ENCODE data around the gene PTX4. TPM values are rescaled to one million over a fixed set of nuclear protein-coding genes. Genes with fewer than 3 reads are reported as not detected.

PTX4 gene
- total RNA-seq, 1 donor from 2014 or later, result not detected

- intact Hi-C loops (cut with DNase I), result no loop called here
- ATAC-seq (no peak), DNase-seq (ENCODE audit: missing footprints) (peak; percentile 60)
Measured at GRCh38 chr16:1526608-1527555, 38.1 kb upstream of the PTX4 start.

DNA sequence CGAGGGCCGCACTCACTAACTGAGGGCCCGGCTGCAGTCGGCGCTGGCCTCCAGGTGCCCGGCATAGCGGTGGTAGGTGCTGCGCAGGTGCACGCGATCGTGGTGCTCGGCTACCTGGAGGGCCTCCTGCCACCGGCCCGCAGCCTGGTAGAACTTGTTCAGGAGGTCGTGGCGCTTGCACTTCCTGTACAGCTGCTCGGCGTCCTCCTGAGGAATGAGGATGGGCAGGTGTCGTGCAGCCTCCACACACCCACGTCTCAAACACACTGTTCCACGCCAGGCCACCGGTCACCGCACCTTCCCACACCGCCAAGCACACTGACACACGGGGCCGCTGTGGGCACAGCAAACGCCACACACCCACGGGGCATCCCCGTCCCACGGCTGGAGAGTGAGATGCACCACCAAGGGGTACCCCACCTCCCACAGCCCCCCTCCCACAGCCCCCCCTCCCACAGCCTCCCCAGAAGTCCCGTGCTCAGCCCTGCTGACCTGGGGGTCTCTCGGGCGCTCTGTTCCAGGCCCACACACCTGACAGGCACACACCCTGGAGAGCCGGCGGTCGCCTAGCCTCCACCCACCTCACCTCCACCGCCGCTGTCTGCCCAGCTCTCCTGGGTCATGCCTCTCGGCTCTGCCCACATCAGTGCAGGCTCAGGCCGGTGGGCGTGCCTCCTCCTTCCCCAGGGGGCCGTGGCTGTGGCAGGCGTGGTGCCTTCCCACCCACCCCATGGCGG, 37.3 kb upstream of the PTX4 start:
- intact Hi-C loops (cut with DNase I), result no loop called here

DNA sequence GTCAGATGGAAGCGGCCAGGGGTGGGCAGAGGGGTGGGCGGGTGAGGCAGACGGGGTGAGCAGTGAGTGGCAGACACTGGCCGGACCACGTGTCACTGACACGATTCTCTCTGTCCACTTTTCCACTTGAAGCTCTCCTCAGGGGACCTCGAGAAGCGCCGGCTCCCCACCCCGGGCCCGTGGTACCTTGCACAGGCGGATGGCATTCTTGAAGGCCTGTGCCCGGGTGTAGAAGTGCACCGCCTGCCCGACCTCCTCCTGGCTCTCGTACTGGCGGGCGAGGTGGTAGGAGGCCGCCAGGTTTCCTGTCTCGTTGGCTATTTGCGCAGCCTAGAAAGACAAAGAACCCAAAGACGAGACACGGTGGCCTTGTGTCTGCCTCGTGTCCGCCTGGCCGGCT, 35.6 kb upstream of the PTX4 start:
- DNase-seq (ENCODE audit: missing footprints), result peak; percentile 66
- no peak for ATAC-seq
- intact Hi-C loops (cut with DNase I), result no loop called here

More for the DNA sequence above, 37.3 kb upstream of the PTX4 start:
- DNase-seq (ENCODE audit: missing footprints) (peak; percentile 52), ATAC-seq (no peak)

DNA sequence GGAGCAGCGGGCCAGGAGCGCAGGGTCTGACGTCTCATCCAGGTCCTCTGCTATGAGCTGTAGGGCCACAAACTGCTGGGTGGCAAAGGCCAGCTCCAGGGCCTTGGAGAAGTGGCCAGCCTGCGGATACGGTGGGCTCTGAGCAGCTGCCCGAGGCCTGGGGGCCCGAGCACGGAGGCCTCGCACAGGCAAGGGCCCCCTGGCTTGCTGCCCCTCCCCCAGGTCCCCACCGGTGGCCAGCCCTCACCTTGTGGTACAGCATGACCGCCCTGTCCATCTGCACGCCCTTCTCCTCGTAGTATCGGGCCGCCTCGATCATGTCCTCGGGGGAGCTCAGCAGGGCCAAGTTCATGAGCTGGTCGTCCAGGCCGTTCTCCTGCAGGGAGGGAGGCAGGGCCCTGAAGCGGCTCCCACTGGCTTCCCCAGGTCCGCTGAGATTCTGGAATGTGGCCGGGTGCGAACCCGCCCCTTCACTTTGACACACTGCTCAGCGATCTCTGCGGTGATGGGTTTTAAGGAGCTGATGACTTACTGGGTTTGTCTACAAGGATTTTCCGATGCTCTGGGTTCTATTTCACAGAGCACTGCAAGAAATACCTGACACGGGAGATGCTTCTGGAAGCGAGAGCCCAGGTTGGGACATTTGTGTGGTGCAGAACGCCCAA, 35.0 kb upstream of the PTX4 start:
- intact Hi-C loops (cut with DNase I), result no loop called here
- DNase-seq (ENCODE audit: missing footprints), result peak; percentile 69
- no peak for ATAC-seq

GRCh38 chr16:1520461-1520860, 31.7 kb upstream of the PTX4 start:
- intact Hi-C loops (cut with DNase I), result no loop called here
- ATAC-seq (no peak), DNase-seq (ENCODE audit: missing footprints) (peak; percentile 60)

GRCh38 chr16:1519831-1520230, 31.1 kb upstream of the PTX4 start:
- no peak for ATAC-seq
- DNase-seq (ENCODE audit: missing footprints), result peak; percentile 55
- intact Hi-C loops (cut with DNase I), result no loop called here

DNA sequence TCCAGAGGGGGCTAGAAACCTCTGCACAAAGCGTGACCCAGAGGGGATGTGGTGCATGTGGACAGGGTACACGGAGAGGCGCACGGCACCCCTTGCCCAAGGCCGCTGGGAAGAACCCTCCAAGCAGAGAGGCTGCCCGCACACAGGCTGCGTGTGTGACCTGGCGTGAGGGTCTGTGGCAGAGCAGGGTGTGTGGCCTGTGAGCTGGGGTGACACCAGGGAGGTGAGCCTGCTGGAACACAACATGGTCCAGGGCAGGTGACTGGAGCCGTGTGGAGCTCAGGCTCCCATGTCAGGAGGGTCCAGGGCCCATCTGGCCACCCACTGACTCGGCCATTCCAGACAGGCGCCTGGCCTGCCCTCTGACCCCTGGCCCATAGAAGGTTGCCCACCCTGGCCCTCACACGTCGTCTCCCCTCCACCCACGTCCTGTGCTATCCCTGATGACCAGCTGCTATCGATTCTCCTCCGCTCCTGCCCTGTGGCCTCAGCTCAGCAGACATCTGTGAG, 29.9 kb upstream of the PTX4 start:
- no peak for ATAC-seq
- peak; percentile 33 for DNase-seq (ENCODE audit: missing footprints)
- intact Hi-C loops (cut with DNase I), result no loop called here

DNA sequence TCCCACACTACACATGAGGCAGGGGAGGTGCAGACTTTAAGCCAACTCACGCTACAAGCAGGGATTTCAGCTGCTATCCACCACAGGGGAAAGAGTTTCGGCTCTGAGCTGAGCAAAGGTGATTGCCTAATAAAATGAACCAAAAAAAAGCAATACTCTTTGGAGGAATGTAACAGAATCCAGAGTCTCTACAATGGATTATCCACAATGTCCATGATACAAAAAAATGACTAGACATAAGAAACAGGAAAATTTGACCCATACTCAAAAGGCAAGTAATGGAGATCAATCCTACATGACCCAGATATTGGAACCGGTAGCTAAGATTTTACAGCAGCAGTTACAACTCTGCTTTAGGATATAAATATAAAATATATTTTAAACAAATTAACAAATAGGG, 25.8 kb upstream of the PTX4 start:
- no peak for ATAC-seq
- no peak for DNase-seq (ENCODE audit: missing footprints)
- intact Hi-C loops (cut with DNase I), result no loop called here

DNA sequence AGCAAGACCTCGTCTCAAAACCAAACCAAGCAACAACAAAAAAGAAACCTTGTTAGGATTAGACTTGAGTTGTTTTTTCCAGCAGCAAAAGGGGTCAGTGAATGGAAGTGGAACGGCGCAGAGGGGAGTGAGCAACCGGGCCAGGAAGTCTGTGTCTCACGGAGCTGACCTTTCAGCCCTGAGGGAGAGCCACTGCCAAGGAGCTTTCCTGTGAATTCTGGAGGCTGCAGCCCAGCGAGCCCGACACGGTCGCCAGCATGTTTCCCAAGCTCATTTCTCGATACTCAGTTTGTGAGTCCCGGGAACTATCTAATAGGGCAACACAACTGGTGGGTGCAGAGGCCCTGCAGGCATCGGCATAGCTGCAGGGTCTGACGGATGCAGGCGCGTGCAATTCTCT, 24.0 kb upstream of the PTX4 start:
- ATAC-seq, result no peak
- intact Hi-C loops (cut with DNase I), result loop anchor here (2.0 kb wide), 1 partner anchor 20 kb away; the partner anchor contains the start of gene TMEM204
- DNase-seq (ENCODE audit: missing footprints), result peak; percentile 41

DNA sequence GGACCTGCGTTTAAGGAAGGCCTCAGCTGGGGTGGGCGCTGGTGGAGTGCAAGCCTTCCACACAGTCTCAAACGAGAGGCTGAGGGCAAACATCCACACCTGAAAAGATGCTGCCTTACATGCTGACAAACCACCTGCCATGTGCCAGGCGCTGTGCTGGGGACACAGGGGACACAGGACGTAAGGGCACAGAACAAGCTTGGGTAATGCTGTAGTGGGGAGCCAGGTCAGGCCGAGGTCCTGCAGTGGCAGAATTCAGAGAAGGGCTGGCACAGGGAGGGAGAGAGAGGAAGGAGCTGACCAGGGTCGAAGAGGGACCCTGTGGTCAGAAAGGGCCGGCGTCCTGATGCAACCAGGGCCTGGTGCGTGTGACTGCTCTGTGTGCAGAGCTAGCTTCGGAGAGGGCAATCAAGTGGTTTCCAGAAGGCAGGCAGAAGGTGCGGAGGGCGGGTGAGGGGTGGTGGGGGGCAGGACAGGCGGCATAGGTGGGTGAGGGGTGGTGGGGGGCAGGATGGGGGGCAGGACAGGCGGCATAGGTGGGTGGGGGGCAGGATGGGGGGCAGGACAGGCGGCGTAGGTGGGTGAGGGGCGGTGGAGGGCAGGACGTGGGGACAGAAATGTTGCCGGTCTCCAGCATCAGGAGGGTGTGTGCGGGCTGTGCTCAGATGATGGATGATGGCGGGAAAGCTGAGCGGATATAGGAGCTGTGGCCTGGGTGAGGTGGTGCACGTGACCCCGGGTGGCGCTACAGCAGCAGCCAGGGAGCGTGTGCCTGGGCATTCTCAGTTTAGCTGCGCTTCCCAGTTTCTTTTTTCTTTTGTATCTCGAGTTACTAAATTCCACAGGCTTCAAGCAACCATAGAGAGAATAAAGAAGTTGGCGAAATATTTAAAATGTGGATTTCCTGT, 23.2 kb upstream of the PTX4 start:
- intact Hi-C loops (cut with DNase I), result loop anchor here (2.0 kb wide), 1 partner anchor 21 kb away; the partner anchor contains the start of gene TMEM204

DNA sequence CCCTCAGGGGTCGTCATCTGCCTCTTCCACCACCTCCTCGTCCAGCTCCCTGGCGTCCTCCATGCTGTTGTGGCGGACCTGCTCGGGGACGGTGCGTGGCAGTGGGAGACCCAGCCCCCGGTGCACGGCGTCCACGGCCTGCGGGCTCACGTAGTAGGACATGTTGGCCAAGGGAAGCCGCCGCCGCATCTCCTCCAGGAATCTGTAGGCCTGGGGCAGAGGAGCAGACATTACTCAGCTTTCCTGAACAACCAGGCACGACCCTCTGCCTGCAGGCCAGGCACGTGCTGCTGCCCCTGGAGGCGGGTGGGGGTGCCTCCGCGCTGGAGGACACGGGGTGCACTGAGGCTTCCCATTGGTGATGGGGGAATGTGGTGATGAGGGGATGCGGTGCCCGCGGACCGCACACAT, 22.2 kb upstream of the PTX4 start:
- intact Hi-C loops (cut with DNase I), result no loop called here
- ATAC-seq, result no peak
- peak; percentile 59 for DNase-seq (ENCODE audit: missing footprints)

More for the DNA sequence above, 23.2 kb upstream of the PTX4 start:
- DNase-seq (ENCODE audit: missing footprints) (peak; percentile 37), ATAC-seq (no peak)

DNA sequence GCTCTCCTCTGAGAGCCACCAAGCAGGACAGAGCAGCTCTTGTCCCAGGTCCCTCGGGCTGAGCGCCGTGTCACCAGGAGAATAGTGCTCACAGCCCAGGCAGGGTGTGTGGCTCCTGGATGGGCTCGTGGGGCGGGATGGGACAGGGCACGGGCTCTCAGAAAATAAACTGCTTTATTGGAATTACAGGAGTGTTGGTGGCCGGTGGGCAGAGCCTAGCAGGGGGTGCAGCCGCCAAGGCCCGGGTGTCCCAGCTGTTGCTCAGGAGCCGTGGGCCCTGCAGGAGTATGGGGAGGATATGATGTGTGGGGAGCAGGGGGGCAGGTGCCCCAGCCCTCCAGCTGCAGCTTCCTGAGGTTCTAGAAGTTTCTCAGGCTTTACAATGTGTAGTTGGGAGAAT, 21.5 kb upstream of the PTX4 start:
- ATAC-seq, result no peak
- intact Hi-C loops (cut with DNase I), result no loop called here
- DNase-seq (ENCODE audit: missing footprints), result no peak

DNA sequence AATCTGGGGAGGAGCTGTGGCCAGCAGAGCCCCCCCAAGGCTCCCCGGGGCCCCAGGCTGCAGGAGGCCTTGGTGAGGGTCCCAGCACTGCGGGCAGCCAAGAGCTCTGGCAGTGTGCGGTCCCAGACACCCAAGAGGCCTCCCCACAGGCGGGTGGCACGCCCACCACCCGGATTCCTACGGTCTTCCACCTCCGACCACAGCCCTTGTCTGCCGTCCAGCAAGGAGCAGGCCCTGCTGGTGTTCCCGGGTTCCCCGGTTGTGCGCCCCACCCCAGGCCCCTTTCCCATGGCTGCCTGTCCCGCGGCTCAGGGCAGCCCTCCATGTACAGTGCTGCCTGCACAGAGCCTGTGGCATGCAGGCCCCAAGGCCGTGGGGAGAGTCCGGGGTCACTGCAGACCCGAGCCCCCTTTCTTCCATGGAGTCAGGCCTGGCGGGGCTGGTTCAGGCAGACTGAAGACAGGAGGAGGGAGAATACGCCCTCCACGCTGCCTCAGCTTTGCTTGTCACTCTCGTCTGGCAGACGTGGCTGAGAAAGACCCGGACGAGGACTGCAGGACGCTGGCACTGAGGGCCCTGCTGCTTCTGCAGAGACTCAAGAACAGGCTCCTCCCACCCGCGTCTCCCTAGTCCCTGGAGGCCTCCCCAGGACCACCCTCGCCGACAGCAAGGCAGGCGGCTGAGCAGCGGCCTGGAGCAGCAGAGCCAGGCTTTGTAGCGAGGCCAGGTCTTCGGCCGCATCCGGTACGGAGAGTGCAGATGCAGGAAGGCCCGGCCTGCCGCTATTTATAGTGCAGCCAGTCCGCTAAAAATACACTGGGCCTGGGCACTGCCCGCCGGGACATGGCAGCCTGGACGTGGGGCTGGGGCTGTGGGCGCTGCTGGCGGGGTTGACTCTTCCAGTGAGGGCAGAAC, 20.8 kb upstream of the PTX4 start:
- DNase-seq (ENCODE audit: missing footprints), result peak; percentile 73
- peak; percentile 82 for ATAC-seq
- intact Hi-C loops (cut with DNase I), result no loop called here

- intact Hi-C loops (cut with DNase I), result no loop called here
- DNase-seq (ENCODE audit: missing footprints) (peak; percentile 70), ATAC-seq (no peak)
Measured at GRCh38 chr16:1508494-1509187, 19.9 kb upstream of the PTX4 start.

GRCh38 chr16:1506494-1507213, 17.9 kb upstream of the PTX4 start:
- peak; percentile 13 for DNase-seq (ENCODE audit: missing footprints)
- ATAC-seq, result no peak
- intact Hi-C loops (cut with DNase I), result no loop called here

DNA sequence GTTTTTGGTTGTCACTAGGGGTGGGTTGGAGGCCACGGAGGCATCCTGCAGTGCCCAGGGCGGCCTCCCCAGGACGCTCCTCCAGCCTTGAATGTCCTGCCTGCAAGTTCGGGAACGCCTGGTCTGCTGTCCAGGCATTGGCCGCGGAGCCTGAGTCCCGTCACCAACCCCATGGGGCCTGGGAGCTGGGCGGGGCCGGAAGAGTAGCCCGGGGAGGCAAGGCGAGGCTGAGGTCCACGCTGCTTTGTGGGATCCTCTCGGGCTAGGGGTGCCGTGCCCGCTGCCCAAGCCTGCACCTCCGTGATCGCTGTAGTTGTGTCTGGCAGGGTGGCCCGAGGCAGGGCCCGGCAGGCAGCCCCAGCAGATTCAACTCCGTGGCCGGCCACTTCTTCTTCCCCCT, 17.2 kb upstream of the PTX4 start:
- DNase-seq (ENCODE audit: missing footprints) (peak; percentile 41), ATAC-seq (no peak)
- intact Hi-C loops (cut with DNase I), result no loop called here
